HG03460 (cell line): ENCODE data around the gene ATP6V1F.

Experiments used
- ATAC-seq: cut with Tn5 transposase; IDR thresholded peaks from one replicate; pipeline ENCODE4 v1.9.1; 2021; ENCODE audit not compliant: unreplicated experiment

ATP6V1F gene

GRCh38 chr7:128862571-128863432 is at the start of gene ATP6V1F:
ATP6V1F (plus strand) TSS chr7:128862856; CDS start chr7:128862905, 49 bp downstream.
- ATAC-seq: peak; percentile 83

GRCh38 chr7:128814499-128814898 is 48.2 kb upstream of the ATP6V1F start:
- ATAC-seq: no peak

- ATAC-seq: no peak
Measured at GRCh38 chr7:128815289-128815942, 47.2 kb upstream of the ATP6V1F start.

- ATAC-seq: no peak
Measured at GRCh38 chr7:128818694-128819093, 44.0 kb upstream of the ATP6V1F start.

- ATAC-seq: no peak
Measured at GRCh38 chr7:128821724-128822123, 40.9 kb upstream of the ATP6V1F start.

- no peak for ATAC-seq
Measured at GRCh38 chr7:128826512-128826911, 36.1 kb upstream of the ATP6V1F start.

- ATAC-seq: no peak
Measured at GRCh38 chr7:128826916-128827247, 35.8 kb upstream of the ATP6V1F start.

GRCh38 chr7:128827248-128827958 is 35.3 kb upstream of the ATP6V1F start:
- no peak for ATAC-seq

GRCh38 chr7:128827971-128828711 is 34.5 kb upstream of the ATP6V1F start:
- no peak for ATAC-seq

- ATAC-seq: no peak
Measured at GRCh38 chr7:128829391-128830166, 33.1 kb upstream of the ATP6V1F start.

GRCh38 chr7:128830231-128831177 is 32.2 kb upstream of the ATP6V1F start, which contains the start of gene FLNC:
FLNC (plus strand) TSS chr7:128830406; CDS start chr7:128830638, 232 bp downstream.
- no peak for ATAC-seq

- no peak for ATAC-seq
Measured at GRCh38 chr7:128831178-128831993, 31.3 kb upstream of the ATP6V1F start.

GRCh38 chr7:128831994-128832879 is 30.4 kb upstream of the ATP6V1F start:
- ATAC-seq: no peak

- ATAC-seq: no peak
Measured at GRCh38 chr7:128832880-128833147, 29.8 kb upstream of the ATP6V1F start.

- no peak for ATAC-seq
Measured at GRCh38 chr7:128833148-128833945, 29.3 kb upstream of the ATP6V1F start.

GRCh38 chr7:128833946-128834325 is 28.7 kb upstream of the ATP6V1F start:
- ATAC-seq: no peak
